ENCODE data around the gene GLI3. TPM values are rescaled to one million over a fixed set of nuclear protein-coding genes. Genes with fewer than 3 reads are reported as not detected.

GLI3 gene
- total RNA-seq, 1 donor from 2014 or later: 7.3 TPM

DNA sequence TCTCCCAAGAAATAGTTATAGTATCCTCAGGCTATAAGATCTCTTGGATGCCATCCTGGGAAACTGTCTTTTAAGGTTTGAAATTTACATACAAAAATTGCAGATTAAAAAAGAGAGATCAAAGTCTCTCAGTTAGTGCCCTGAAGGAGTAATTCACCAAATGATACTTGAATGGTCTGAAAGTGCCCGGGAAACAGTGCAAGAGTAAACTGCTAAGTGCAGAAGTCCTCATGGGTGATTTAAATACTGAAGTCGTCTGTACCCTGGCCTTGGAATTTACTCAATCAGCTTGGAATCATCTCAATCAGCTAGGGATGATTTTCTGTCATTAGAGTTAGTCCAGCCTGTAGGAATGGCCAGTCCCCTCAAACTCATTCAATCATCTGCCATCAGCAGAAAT is 155.3 kb downstream of the GLI3 start:
- H3K4me3 ChIP-seq (ENCODE audit: low read depth, low read length): no peak overlapping the region
- no peaks in the 10 kb centered on the region for H3K36me3 ChIP-seq (ENCODE audit: control insufficient read depth, insufficient read depth, low read length)
- DNase-seq (ENCODE audit: low read depth): no peak
- no peaks in the 10 kb centered on the region for H3K27me3 ChIP-seq (ENCODE audit: control insufficient read depth, insufficient read depth, low read length)
- TF ChIP-seq, protein P1, sequence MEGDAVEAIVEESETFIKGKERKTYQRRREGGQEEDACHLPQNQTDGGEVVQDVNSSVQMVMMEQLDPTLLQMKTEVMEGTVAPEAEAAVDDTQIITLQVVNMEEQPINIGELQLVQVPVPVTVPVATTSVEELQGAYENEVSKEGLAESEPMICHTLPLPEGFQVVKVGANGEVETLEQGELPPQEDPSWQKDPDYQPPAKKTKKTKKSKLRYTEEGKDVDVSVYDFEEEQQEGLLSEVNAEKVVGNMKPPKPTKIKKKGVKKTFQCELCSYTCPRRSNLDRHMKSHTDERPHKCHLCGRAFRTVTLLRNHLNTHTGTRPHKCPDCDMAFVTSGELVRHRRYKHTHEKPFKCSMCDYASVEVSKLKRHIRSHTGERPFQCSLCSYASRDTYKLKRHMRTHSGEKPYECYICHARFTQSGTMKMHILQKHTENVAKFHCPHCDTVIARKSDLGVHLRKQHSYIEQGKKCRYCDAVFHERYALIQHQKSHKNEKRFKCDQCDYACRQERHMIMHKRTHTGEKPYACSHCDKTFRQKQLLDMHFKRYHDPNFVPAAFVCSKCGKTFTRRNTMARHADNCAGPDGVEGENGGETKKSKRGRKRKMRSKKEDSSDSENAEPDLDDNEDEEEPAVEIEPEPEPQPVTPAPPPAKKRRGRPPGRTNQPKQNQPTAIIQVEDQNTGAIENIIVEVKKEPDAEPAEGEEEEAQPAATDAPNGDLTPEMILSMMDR (IDR thresholded peaks at IDR 0.05; ENCODE audit: insufficient read depth, low read length, poor library complexity, severe bottlenecking): no peak

DNA sequence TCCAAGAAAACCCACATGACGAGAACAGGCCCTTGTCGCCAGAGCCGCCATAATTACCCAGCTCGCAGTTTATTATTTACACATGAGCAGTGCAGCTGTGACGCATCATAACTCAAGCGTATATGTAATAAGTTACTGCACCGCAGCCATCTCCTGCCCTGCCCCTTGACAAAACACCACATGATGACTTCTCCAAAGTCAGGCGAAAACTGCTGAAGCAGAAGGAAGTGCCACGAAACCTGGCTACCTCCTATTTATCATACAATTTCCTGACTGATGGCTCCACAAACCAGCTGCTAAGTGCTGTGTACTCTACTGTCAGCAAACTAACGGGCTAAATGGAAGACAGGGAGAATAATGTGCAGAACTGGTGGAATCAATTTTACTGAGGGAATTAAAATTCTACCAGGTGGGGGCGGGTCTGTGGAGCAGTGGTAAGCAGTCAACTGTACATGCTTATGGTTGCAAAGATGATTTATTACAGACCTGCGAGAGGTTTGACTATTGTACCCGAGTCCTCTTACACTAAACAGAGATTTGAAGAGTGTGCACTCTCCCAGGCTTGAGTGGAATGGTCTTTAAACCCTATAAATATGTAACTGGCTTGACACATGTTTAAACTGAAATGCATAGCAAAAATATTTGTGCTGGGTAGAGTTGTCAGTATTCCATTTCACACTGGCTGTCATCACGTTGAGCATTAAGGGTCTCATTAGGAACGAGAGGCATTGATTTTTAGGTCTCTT is 156.0 kb downstream of the GLI3 start:
- no peak for DNase-seq (ENCODE audit: low read depth)
- no peak overlapping the region for H3K4me3 ChIP-seq (ENCODE audit: low read depth, low read length)
- no peaks in the 10 kb centered on the region for H3K36me3 ChIP-seq (ENCODE audit: control insufficient read depth, insufficient read depth, low read length)
- TF ChIP-seq, protein P1 (IDR thresholded peaks at IDR 0.05; ENCODE audit: insufficient read depth, low read length, poor library complexity, severe bottlenecking): no peak
- H3K27me3 ChIP-seq (ENCODE audit: control insufficient read depth, insufficient read depth, low read length): no peaks in the 10 kb centered on the region

DNA sequence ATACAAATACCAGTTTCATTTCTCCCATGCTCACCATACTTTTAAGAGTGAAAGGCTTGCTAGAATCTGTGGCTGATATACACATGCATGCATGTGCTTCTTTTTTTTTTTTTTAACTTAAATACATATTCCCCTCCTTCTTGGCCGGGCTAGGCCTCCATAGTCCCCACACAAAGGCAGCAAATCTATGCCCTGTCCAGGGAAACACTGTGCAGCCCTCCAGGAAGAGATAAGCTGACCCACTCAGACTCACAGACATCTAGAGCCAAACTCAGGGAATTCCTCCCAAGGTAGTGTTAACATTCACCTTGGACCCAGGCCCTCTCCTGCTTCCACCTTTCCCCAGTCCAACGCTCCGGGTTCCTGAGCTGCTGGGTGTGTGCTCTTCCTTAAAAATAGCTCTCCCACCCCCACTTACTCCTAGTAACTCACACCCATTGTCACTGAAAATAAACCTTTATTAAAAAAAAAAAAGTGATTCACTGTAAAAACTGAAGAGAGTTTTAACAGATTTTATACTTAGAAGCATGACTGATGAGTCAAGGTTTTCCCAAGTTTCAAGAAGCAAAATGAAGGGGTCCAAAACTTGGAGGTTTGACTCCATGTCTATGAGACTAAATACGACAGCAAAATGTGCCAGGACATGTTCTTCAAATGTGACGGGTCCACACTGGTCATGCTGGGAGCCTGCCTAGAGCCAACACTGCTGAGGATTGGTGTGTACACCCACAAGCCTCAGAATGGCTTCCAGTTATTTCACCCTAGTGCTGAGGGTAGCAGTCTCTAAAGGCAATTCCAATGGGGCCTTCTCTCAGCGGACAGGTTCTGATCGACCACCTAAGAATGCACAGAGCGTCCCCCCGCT is 159.5 kb downstream of the GLI3 start:
- no peaks in the 10 kb centered on the region for H3K27me3 ChIP-seq (ENCODE audit: control insufficient read depth, insufficient read depth, low read length)
- no peaks in the 10 kb centered on the region for H3K36me3 ChIP-seq (ENCODE audit: control insufficient read depth, insufficient read depth, low read length)
- no peak overlapping the region for H3K4me3 ChIP-seq (ENCODE audit: low read depth, low read length)
- TF ChIP-seq, protein P1 (IDR thresholded peaks at IDR 0.05; ENCODE audit: insufficient read depth, low read length, poor library complexity, severe bottlenecking): no peak
- no peak for DNase-seq (ENCODE audit: low read depth)

DNA sequence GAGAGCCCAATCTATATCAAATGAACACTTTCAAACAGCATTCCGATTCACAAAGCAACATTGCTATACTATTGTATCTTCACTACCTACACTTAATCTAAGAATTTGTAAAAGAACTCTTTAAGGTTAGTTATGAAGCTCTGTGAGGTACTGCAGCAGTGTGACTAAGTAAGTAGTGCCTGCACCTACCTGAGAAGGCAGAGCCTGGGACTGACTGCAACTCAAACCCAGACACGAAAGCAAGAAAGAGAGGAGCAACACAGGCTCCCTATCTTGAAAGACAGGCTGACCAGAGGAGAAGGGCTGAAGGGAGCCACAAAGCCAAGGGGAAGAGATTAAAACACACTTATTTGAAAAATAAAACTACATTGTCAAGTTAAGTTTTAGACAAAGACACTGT is 160.1 kb downstream of the GLI3 start:
- DNase-seq (ENCODE audit: low read depth): no peak
- H3K36me3 ChIP-seq (ENCODE audit: control insufficient read depth, insufficient read depth, low read length): no peaks in the 10 kb centered on the region

DNA sequence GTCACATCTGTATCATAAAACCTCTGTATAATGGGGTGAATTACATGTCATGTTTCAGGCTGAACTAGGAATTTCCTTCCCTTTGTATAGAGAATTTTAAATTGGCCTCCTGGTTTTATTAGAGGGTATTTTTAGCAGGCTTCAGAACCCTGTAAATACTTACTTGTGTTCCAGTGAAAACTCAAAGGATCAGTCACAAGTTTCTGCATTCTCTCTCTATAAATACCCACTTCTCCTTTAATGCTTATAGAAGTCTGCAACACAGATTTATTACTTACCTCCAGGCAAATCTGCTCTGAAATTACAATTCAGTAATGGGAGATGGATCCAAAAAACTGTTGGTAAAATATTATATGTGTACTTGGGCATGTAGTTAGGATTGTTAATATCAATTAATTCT is 161.6 kb downstream of the GLI3 start:
- no peak for DNase-seq (ENCODE audit: low read depth)
- TF ChIP-seq, protein P1 (IDR thresholded peaks at IDR 0.05; ENCODE audit: insufficient read depth, low read length, poor library complexity, severe bottlenecking): no peak
- Histone ChIP-seq H3K27me3 (ENCODE audit: control insufficient read depth, insufficient read depth, low read length) (no peaks in the 10 kb centered on the region), H3K4me3 (ENCODE audit: low read depth, low read length) (no peak overlapping the region), H3K36me3 (ENCODE audit: control insufficient read depth, insufficient read depth, low read length) (no peaks in the 10 kb centered on the region)

More for the DNA sequence above, 160.1 kb downstream of the GLI3 start:
- H3K27me3 ChIP-seq (ENCODE audit: control insufficient read depth, insufficient read depth, low read length): no peaks in the 10 kb centered on the region
- TF ChIP-seq, protein P1 (IDR thresholded peaks at IDR 0.05; ENCODE audit: insufficient read depth, low read length, poor library complexity, severe bottlenecking): no peak
- no peak overlapping the region for H3K4me3 ChIP-seq (ENCODE audit: low read depth, low read length)
